Motor neuron (in vitro differentiated cells): Measurements from ENCODE around the gene CDC37. TPM values are rescaled to one million over a fixed set of nuclear protein-coding genes. Genes with fewer than 3 reads are reported as not detected.
"Not testable (repeated sequence)": the region's sequence is repeated elsewhere in the genome, so short reads cannot be mapped to it uniquely, and the experiment has no call there.

Experiments
- ATAC-seq, 8 experiments: fragments of 200-7000 bp; cut with Tn5 transposase; replicated peaks in 6 of 8; 2 replicates each; pipeline ENCODE4 v1.8.0; 2021; ENCODE audit warnings: mild to moderate bottlenecking in 8 of 8, moderate library complexity in 8 of 8
- H3K27ac ChIP-seq, 2 donors: fragments of 250-450 bp; sonication (Bioruptor Pico); 2 replicates each; pipeline ENCODE4 v1.9.0; 2021; ENCODE audit warnings: antibody characterized with exemption in 2 of 2, mild to moderate bottlenecking in 2 of 2, moderate library complexity in 1 of 2
- H3K4me1 ChIP-seq, 2 donors: fragments of 250-450 bp; sonication (Bioruptor Pico); replicated peaks in 1 of 2; 2 replicates each; pipeline ENCODE4 v1.6.1; 2021; ENCODE audit warnings: antibody characterized with exemption in 2 of 2, mild to moderate bottlenecking in 2 of 2, moderate library complexity in 1 of 2
- H3K4me3 ChIP-seq, 5 donors: fragments of 250-450 bp; sonication (Bioruptor Pico); 2 replicates each; pipeline ENCODE4 v1.9.0; 2021; ENCODE audit warnings: antibody characterized with exemption in 5 of 5, mild to moderate bottlenecking in 5 of 5, moderate library complexity in 4 of 5
- WGBS, 10 experiments: fragments of 450-650 bp; shearing (Covaris generic); methylation state at CpG; one replicate each; pipeline ENCODE4 v1.0.0; 2022; 5-methylcytosine and 5-hydroxymethylcytosine counted together
- in situ Hi-C, 9 experiments: fragments of 400-800 bp; cut with MboI; loops; one replicate each; pipeline ENCODE4 v1.15.0; 2021; ENCODE audit warnings: low sequenced_read_pairs in 9 of 9, low pct_unique_long_range_greater_than_20kb in 2 of 9; ENCODE audit not compliant: unreplicated experiment in 9 of 9
- total RNA-seq, 8 experiments: library from RNA; unstranded; fragments of 300-600 nt; gene quantifications; 2 replicates each; pipeline versions ENCODE4 v1.2.3 to v1.2.4, GENCODE V29; 2022

CDC37 gene
- total RNA-seq, 8 experiments from 2014 or later = 106 to 304 (median 175) TPM

- peak overlapping the region in 1 of 5 donors; percentile 34 for H3K4me3 ChIP-seq
- no peak overlapping the region for H3K27ac ChIP-seq
- ATAC-seq = no peak
- 0 to 20% (median 11%) methylated on average over 1 to 14 of the region's 30 CpGs; no CpG with 5 or more reads in 5 of the 10 experiments for WGBS, 10 experiments
- peaks cover 11 to 14% of the 10 kb centered on the region in 2 donors for H3K4me1 ChIP-seq
- in situ Hi-C loops = no loop called here
Observed at GRCh38 chr19:10417541-10418234, 14.3 kb upstream of the CDC37 start.

GRCh38 chr19:10416380-10417257, 13.3 kb upstream of the CDC37 start:
- 0 to 7% (median 2%) methylated on average over 1 to 8 of the region's 67 CpGs; no CpG with 5 or more reads in 7 of the 10 experiments for WGBS, 10 experiments
- Histone ChIP-seq H3K27ac (no peak overlapping the region), H3K4me1 (peaks cover 11 to 14% of the 10 kb centered on the region in 2 donors), H3K4me3 (peak overlapping the region; percentile 27 to 41 (median 36))
- ATAC-seq = peak; percentile 10 to 64 (median 56)
- in situ Hi-C loops = no loop called here

GRCh38 chr19:10416083-10416379, 12.7 kb upstream of the CDC37 start:
- in situ Hi-C loops = no loop called here

GRCh38 chr19:10412257-10412977, 9.1 kb upstream of the CDC37 start:
- in situ Hi-C loops = no loop called here
- ATAC-seq = no peak
- 55 to 90% (median 71%) methylated on average over 4 to 11 of the region's 13 CpGs; no CpG with 5 or more reads in 1 of the 10 experiments for WGBS, 10 experiments

More at GRCh38 chr19:10416083-10416379, 12.7 kb upstream of the CDC37 start:
- Histone ChIP-seq H3K4me1 (peaks cover 11 to 14% of the 10 kb centered on the region in 2 donors), H3K27ac (no peak overlapping the region), H3K4me3 (peak overlapping the region; percentile 27 to 41 (median 36))
- no peak for ATAC-seq
- 0 to 30% (median 12%) methylated on average over 1 to 8 of the region's 9 CpGs; no CpG with 5 or more reads in 4 of the 10 experiments for WGBS, 10 experiments

GRCh38 chr19:10411224-10411623, 7.9 kb upstream of the CDC37 start:
- WGBS, 10 experiments = 35 to 80% (median 62%) methylated on average over 1 to 5 of the region's 5 CpGs; no CpG with 5 or more reads in 2 of the 10 experiments
- not testable (repeated sequence) for H3K4me1 ChIP-seq, ATAC-seq

More at GRCh38 chr19:10412257-10412977, 9.1 kb upstream of the CDC37 start:
- Histone ChIP-seq H3K27ac (no peak overlapping the region), H3K4me1 (peaks cover 0 to 2% of the 10 kb centered on the region in 2 donors), H3K4me3 (no peak overlapping the region)

GRCh38 chr19:10408511-10409283, 5.4 kb upstream of the CDC37 start:
- in situ Hi-C loops = no loop called here
- H3K27ac ChIP-seq = no peak overlapping the region
- WGBS, 10 experiments = 44 to 100% (median 69%) methylated on average over 1 to 4 of the region's 18 CpGs; no CpG with 5 or more reads in 3 of the 10 experiments

More at GRCh38 chr19:10411224-10411623, 7.9 kb upstream of the CDC37 start:
- H3K27ac ChIP-seq, H3K4me3 ChIP-seq, in situ Hi-C loops: not testable (repeated sequence)

GRCh38 chr19:10407096-10407495, 3.8 kb upstream of the CDC37 start:
- in situ Hi-C loops = no loop called here
- no peak overlapping the region for H3K4me3 ChIP-seq
- peaks cover 5 to 7% of the 10 kb centered on the region in 2 donors for H3K4me1 ChIP-seq
- ATAC-seq = no peak
- no peak overlapping the region for H3K27ac ChIP-seq

More at GRCh38 chr19:10408511-10409283, 5.4 kb upstream of the CDC37 start:
- peaks cover 2 to 6% of the 10 kb centered on the region in 2 donors for H3K4me1 ChIP-seq
- ATAC-seq = peak in 5 of 8 experiments; percentile 23 to 37 (median 29)
- no peak overlapping the region for H3K4me3 ChIP-seq

GRCh38 chr19:10406191-10406590, 2.8 kb upstream of the CDC37 start:
- H3K4me1 ChIP-seq = peaks cover 7 to 12% of the 10 kb centered on the region in 2 donors
- H3K27ac ChIP-seq = no peak overlapping the region
- no peak overlapping the region for H3K4me3 ChIP-seq
- in situ Hi-C loops = no loop called here
- ATAC-seq = no peak
- WGBS, 10 experiments = 40 to 100% (median 79%) methylated on average over 1 to 5 of the region's 6 CpGs; no CpG with 5 or more reads in 2 of the 10 experiments

- in situ Hi-C loops = no loop called here
- 0 to 66% (median 30%) methylated on average over 1 to 10 of the region's 43 CpGs; no CpG with 5 or more reads in 6 of the 10 experiments for WGBS, 10 experiments
- no peak for ATAC-seq
- peak overlapping the region; percentile 9 to 77 for H3K27ac ChIP-seq
- H3K4me1 ChIP-seq = peaks cover 7 to 12% of the 10 kb centered on the region in 2 donors
- peak overlapping the region; percentile 77 to 99 (median 94) for H3K4me3 ChIP-seq
Observed at GRCh38 chr19:10404888-10405820, 1.8 kb upstream of the CDC37 start.

GRCh38 chr19:10402441-10403038, 802 bp downstream of the CDC37 start:
- peak overlapping the region; percentile 77 to 99 (median 94) for H3K4me3 ChIP-seq
- ATAC-seq = peak in 1 of 8 experiments; percentile 1
- in situ Hi-C loops = no loop called here
- H3K27ac ChIP-seq = peak overlapping the region; percentile 76 to 84
- 0 to 10% (median 0%) methylated on average over 2 to 9 of the region's 15 CpGs; no CpG with 5 or more reads in 6 of the 10 experiments for WGBS, 10 experiments
- peaks cover 5 to 12% of the 10 kb centered on the region in 2 donors for H3K4me1 ChIP-seq

- in situ Hi-C loops = loop anchor here in 2 of 9 experiments (25.0 kb wide), 2 partner anchors 138 to 463 kb away; partner anchors contain the start of genes ICAM1 (in 1 of the 2), MRPL4 (in 1 of the 2) and OLFM2 (in 1 of the 2)
- H3K27ac ChIP-seq = no peak overlapping the region
- H3K4me1 ChIP-seq = peaks cover 5 to 7% of the 10 kb centered on the region in 2 donors
- no peak for ATAC-seq
- H3K4me3 ChIP-seq = no peak overlapping the region
- WGBS, 10 experiments = 63 to 100% methylated on average over 2 to 4 of the region's 8 CpGs; no CpG with 5 or more reads in 8 of the 10 experiments
Observed at GRCh38 chr19:10399878-10400277, 3.5 kb downstream of the CDC37 start.
